Measurements from ENCODE around the gene EHHADH.

The EHHADH gene

DNA sequence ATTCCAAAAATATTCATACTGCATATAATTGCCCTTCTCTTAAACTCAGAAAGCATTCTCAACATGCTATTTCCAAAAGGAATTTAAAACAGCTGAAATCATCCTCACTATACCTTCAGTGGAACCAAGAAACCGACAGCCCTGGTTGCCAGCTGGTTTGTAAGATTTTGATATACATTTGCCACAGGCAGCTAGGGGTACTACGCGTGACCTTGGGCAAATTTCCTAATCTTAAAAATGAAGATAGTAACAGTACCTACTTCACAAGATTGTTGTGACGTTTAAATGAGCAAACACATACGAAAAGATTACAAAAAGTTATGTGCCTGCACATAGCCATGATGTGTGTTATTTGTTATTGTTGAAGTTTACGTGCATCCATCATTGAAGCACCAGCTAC lies 108.3 kb downstream of the EHHADH start:
- DNase-seq (ENCODE audit: low read depth in 2 of 2) = no peak

DNA sequence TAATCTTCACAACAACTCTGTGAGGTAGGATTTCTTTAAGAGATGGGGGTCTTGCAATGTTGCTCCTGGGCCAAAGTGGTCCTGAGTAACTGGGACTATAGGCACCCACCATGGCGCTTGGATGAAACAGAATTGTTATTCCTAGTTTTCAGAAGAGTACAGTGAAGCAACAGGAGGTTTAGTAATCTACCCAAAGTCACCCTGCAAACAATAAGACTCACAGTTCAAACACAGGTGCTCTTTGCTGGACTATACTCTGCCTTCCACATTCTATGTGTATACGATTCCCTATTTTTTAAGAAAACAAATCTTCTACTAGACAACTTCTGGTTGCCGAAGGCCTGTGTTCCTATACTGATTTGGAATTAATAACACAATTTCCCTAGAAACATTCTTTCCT lies 109.1 kb downstream of the EHHADH start:
- DNase-seq (ENCODE audit: low read depth in 2 of 2) = no peak
